H9 (cell line): ENCODE data around the gene NRXN3. TPM values are rescaled to one million over a fixed set of nuclear protein-coding genes. Genes with fewer than 3 reads are reported as not detected.

Experiments
- DNase-seq: peaks from one replicate; pipeline ENCODE4 v3.0.0-alpha.2; 2017
- H2AFZ ChIP-seq: one replicate; pipeline ENCODE4 v1.6.1; 2013; ENCODE audit warnings: mild to moderate bottlenecking, low read length, control low read depth, moderate library complexity
- H2AK5ac ChIP-seq: 2 replicates; pipeline ENCODE4 v1.6.1; 2013; ENCODE audit warnings: low read length, control low read depth, mixed read lengths; ENCODE audit not compliant: insufficient read length
- H2BK120ac ChIP-seq: one replicate; pipeline ENCODE4 v1.6.1; 2013; ENCODE audit warnings: low read depth, mild to moderate bottlenecking, low read length, control low read depth, inconsistent platforms; ENCODE audit not compliant: poor library complexity, severe bottlenecking
- H2BK12ac ChIP-seq: 2 replicates; pipeline ENCODE4 v1.6.1; 2013; ENCODE audit warnings: low read length, control low read depth, mixed read lengths, low read depth; ENCODE audit not compliant: insufficient read length
- H2BK15ac ChIP-seq: 2 replicates; pipeline ENCODE4 v1.6.1; 2013; ENCODE audit warnings: low read depth, low read length, control low read depth
- H2BK20ac ChIP-seq: one replicate; pipeline ENCODE4 v1.6.1; 2013; ENCODE audit warnings: low read depth, mild to moderate bottlenecking, low read length, control low read depth, inconsistent platforms; ENCODE audit not compliant: poor library complexity, severe bottlenecking
- H2BK5ac ChIP-seq: 2 replicates; pipeline ENCODE4 v1.6.1; 2013; ENCODE audit warnings: low read length, control low read depth, mixed read lengths; ENCODE audit not compliant: insufficient read length
- H3K14ac ChIP-seq: 2 replicates; pipeline ENCODE4 v1.6.1; 2013; ENCODE audit warnings: low read length, control low read depth; ENCODE audit not compliant: insufficient read depth
- H3K18ac ChIP-seq: 2 replicates; pipeline ENCODE4 v1.6.1; 2013; ENCODE audit warnings: low read depth, mild to moderate bottlenecking, mixed read lengths, low read length, control low read depth; ENCODE audit not compliant: insufficient read length
- H3K23ac ChIP-seq: 2 replicates; pipeline ENCODE4 v1.6.1; 2013; ENCODE audit warnings: low read length, control low read depth, mixed read lengths, low read depth; ENCODE audit not compliant: insufficient read length
- H3K23me2 ChIP-seq: 2 replicates; pipeline ENCODE4 v1.6.1; 2013; ENCODE audit warnings: low read depth, mild to moderate bottlenecking, mixed read lengths, low read length, control low read depth; ENCODE audit not compliant: insufficient read length, poor library complexity, severe bottlenecking
- H3K27ac ChIP-seq: 2 replicates; pipeline ENCODE4 v1.5.1; 2013; ENCODE audit warnings: low read length, control low read depth, mixed read lengths, low read depth; ENCODE audit not compliant: insufficient read length
- H3K27me3 ChIP-seq: 2 replicates; pipeline ENCODE4 v1.6.1; 2013; ENCODE audit warnings: low read length, control low read depth, inconsistent platforms; ENCODE audit not compliant: insufficient read depth
- H3K4ac ChIP-seq: 2 replicates; pipeline ENCODE4 v1.6.1; 2013; ENCODE audit warnings: low read depth, mild to moderate bottlenecking, control low read depth, inconsistent platforms, low read length, moderate library complexity
- H3K4me1 ChIP-seq: 2 replicates; pipeline ENCODE4 v1.6.1; 2013; ENCODE audit warnings: low read length, control low read depth, inconsistent platforms; ENCODE audit not compliant: insufficient read depth
- H3K4me2 ChIP-seq: 2 replicates; pipeline ENCODE4 v1.6.1; 2013; ENCODE audit warnings: low read length, control low read depth, mixed read lengths; ENCODE audit not compliant: insufficient read length, insufficient read depth
- H3K56ac ChIP-seq: 2 replicates; pipeline ENCODE4 v1.6.1; 2013; ENCODE audit warnings: low read depth, mild to moderate bottlenecking, mixed read lengths, low read length, control low read depth; ENCODE audit not compliant: insufficient read length
- H3K79me1 ChIP-seq: 2 replicates; pipeline ENCODE4 v1.6.1; 2013; ENCODE audit warnings: low read depth, mild to moderate bottlenecking, moderate library complexity, low read length, control low read depth, inconsistent platforms; ENCODE audit not compliant: insufficient read depth, poor library complexity, severe bottlenecking
- H3K79me2 ChIP-seq: 2 replicates; pipeline ENCODE4 v1.6.1; 2013; ENCODE audit warnings: low read length, control low read depth, inconsistent platforms; ENCODE audit not compliant: insufficient read depth
- H3K9ac ChIP-seq: 2 replicates; pipeline ENCODE4 v1.6.1; 2013; ENCODE audit warnings: low read length, control low read depth, mixed read lengths; ENCODE audit not compliant: insufficient read length; ENCODE audit errors: extremely low read depth
- H3K9me3 ChIP-seq: one replicate; pipeline ENCODE4 v1.6.1; 2013; ENCODE audit warnings: low read depth, low read length, inconsistent platforms; ENCODE audit not compliant: control insufficient read depth
- H3T11ph ChIP-seq: one replicate; pipeline ENCODE4 v1.6.1; 2013; ENCODE audit warnings: mild to moderate bottlenecking, low read length, control low read depth, inconsistent platforms
- H4K20me1 ChIP-seq: one replicate; pipeline ENCODE4 v1.6.1; 2013; ENCODE audit not compliant: control insufficient read depth, insufficient read length, insufficient read depth
- H4K5ac ChIP-seq: 2 replicates; pipeline ENCODE4 v1.6.1; 2013; ENCODE audit warnings: low read depth, mild to moderate bottlenecking, mixed read lengths, low read length, control low read depth; ENCODE audit not compliant: insufficient read length
- H4K8ac ChIP-seq: replicated peaks from 2 replicates; pipeline ENCODE4 v1.6.1; 2013; ENCODE audit warnings: low read length, control low read depth, mixed read lengths, low read depth; ENCODE audit not compliant: insufficient read length
- H4K91ac ChIP-seq: 2 replicates; pipeline ENCODE4 v1.6.1; 2013; ENCODE audit warnings: low read depth, mild to moderate bottlenecking, moderate library complexity, mixed read lengths, low read length, control low read depth; ENCODE audit not compliant: insufficient read length
- H3K27ac Mint-ChIP-seq, 3 experiments: 2 replicates in 2 of 3; 3 replicates in 1 of 3; pipeline ENCODE4 v1.8.0; 2020 to 2021; ENCODE audit warnings: mixed read lengths in 3 of 3, mild to moderate bottlenecking in 1 of 3, moderate library complexity in 1 of 3
- H3K27me3 Mint-ChIP-seq: 2 replicates; pipeline ENCODE4 v1.8.0; 2021; ENCODE audit warnings: low read depth, mild to moderate bottlenecking, moderate library complexity, mixed read lengths
- H3K36me3 Mint-ChIP-seq, 3 experiments: 2 replicates in 2 of 3; 3 replicates in 1 of 3; pipeline ENCODE4 v1.8.0; 2020 to 2021; ENCODE audit warnings: low read depth in 3 of 3, mixed read lengths in 3 of 3; ENCODE audit not compliant: insufficient read depth in 1 of 3
- H3K4me1 Mint-ChIP-seq, 2 experiments: 2 replicates each; pipeline ENCODE4 v1.8.0; 2020; ENCODE audit warnings: mixed read lengths in 2 of 2
- H3K4me3 Mint-ChIP-seq, 2 experiments: 2 replicates in 1 of 2; 3 replicates in 1 of 2; pipeline ENCODE4 v1.8.0; 2020 to 2021; ENCODE audit warnings: mild to moderate bottlenecking in 2 of 2, mixed read lengths in 2 of 2, moderate library complexity in 1 of 2
- H3K9me3 Mint-ChIP-seq, 2 experiments: 2 replicates in 1 of 2; 3 replicates in 1 of 2; pipeline ENCODE4 v1.8.0; 2020; ENCODE audit warnings: mild to moderate bottlenecking in 2 of 2, mixed read lengths in 2 of 2, moderate library complexity in 1 of 2
- WGBS: extraction: QIAGEN DNeasy Blood & Tissue Kit; methylation state at CpG from one replicate; pipeline ENCODE4 v1.1.7; 2013; ENCODE audit warnings: missing lambda C conversion rate, low lambda C conversion rate, mixed read lengths; ENCODE audit not compliant: insufficient read length; ENCODE audit errors: extremely low coverage; 5-methylcytosine and 5-hydroxymethylcytosine counted together
- total RNA-seq: library from RNA; stranded (reverse); gene quantifications from 2 replicates; pipeline ENCODE4 v1.2.1, GENCODE V29; 2021
- TF ChIP-seq, protein P1 (sequence below): fragments of 200-600 bp; sonication (generic); conservative IDR thresholded peaks from 3 replicates; pipeline ENCODE4 v1.8.0; 2021; ENCODE audit warnings: antibody characterized with exemption, mild to moderate bottlenecking

The NRXN3 gene
- total RNA-seq, 1 experiment from 2014 or later, result 1.8 TPM

DNA sequence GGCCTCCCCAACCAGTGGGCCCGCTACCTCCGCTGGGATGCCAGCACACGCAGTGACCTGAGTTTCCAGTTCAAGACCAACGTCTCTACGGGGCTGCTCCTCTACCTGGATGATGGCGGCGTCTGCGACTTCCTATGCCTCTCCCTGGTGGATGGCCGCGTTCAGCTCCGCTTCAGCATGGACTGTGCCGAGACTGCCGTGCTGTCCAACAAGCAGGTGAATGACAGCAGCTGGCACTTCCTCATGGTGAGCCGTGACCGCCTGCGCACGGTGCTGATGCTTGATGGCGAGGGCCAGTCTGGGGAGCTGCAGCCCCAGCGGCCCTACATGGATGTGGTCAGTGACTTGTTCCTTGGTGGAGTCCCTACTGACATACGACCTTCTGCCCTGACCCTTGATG lies 73.0 kb downstream of the NRXN3 start:
- Histone ChIP-seq H3K9me3 (no peaks in the 10 kb centered on the region), H4K91ac (no peak overlapping the region), H3K18ac (no peak overlapping the region), H4K5ac (no peak overlapping the region), H2BK20ac (no peak overlapping the region), H3K4me2 (no peak overlapping the region), H3K27ac (no peak overlapping the region), H2BK5ac (no peak overlapping the region), H3K56ac (no peak overlapping the region), H3K4ac (no peak overlapping the region), H2BK12ac (no peak overlapping the region), H2BK15ac (no peak overlapping the region), H3K23ac (no peak overlapping the region), H2AK5ac (no peak overlapping the region), H3K23me2 (no peaks in the 10 kb centered on the region), H3T11ph (no peak overlapping the region), H3K79me1 (no peaks in the 10 kb centered on the region), H3K9ac (no peak overlapping the region), H4K8ac (no peak overlapping the region), H2BK120ac (no peak overlapping the region), H3K14ac (no peak overlapping the region), H3K79me2 (no peaks in the 10 kb centered on the region), H3K27me3 (no peaks in the 10 kb centered on the region), H4K20me1 (no peaks in the 10 kb centered on the region), H3K4me1 (no peaks in the 10 kb centered on the region), H2AFZ (no peak overlapping the region)
- H3K4me1 Mint-ChIP-seq, result 0 out of 4 replicates have a peak, but pooled peaks cover 0 to 2% of the 10 kb centered on the region in 2 experiments
- WGBS, result no CpG with 5 or more reads among the region's 20 CpGs
- TF ChIP-seq, protein P1, sequence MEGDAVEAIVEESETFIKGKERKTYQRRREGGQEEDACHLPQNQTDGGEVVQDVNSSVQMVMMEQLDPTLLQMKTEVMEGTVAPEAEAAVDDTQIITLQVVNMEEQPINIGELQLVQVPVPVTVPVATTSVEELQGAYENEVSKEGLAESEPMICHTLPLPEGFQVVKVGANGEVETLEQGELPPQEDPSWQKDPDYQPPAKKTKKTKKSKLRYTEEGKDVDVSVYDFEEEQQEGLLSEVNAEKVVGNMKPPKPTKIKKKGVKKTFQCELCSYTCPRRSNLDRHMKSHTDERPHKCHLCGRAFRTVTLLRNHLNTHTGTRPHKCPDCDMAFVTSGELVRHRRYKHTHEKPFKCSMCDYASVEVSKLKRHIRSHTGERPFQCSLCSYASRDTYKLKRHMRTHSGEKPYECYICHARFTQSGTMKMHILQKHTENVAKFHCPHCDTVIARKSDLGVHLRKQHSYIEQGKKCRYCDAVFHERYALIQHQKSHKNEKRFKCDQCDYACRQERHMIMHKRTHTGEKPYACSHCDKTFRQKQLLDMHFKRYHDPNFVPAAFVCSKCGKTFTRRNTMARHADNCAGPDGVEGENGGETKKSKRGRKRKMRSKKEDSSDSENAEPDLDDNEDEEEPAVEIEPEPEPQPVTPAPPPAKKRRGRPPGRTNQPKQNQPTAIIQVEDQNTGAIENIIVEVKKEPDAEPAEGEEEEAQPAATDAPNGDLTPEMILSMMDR, result no peak
- no peaks in the 10 kb centered on the region for H3K9me3 Mint-ChIP-seq
- H3K27ac Mint-ChIP-seq, result peak overlapping the region in 1 of 3 experiments; percentile 32; a peak in 1 of 7 replicates
- H3K27me3 Mint-ChIP-seq, result no peaks in the 10 kb centered on the region; the same call in 1 of the 2 replicates
- DNase-seq, result no peak
- H3K4me3 Mint-ChIP-seq, result no peak overlapping the region; a peak in 1 of 5 replicates
- H3K36me3 Mint-ChIP-seq, result no peaks in the 10 kb centered on the region; a peak in 1 of 7 replicates
